RPMI8226 (cell line): ENCODE results near the gene PVALEF.

Source experiments
- DNase-seq: peaks from one replicate; pipeline ENCODE4 v3.0.0-alpha.2; 2015

The PVALEF gene

DNA sequence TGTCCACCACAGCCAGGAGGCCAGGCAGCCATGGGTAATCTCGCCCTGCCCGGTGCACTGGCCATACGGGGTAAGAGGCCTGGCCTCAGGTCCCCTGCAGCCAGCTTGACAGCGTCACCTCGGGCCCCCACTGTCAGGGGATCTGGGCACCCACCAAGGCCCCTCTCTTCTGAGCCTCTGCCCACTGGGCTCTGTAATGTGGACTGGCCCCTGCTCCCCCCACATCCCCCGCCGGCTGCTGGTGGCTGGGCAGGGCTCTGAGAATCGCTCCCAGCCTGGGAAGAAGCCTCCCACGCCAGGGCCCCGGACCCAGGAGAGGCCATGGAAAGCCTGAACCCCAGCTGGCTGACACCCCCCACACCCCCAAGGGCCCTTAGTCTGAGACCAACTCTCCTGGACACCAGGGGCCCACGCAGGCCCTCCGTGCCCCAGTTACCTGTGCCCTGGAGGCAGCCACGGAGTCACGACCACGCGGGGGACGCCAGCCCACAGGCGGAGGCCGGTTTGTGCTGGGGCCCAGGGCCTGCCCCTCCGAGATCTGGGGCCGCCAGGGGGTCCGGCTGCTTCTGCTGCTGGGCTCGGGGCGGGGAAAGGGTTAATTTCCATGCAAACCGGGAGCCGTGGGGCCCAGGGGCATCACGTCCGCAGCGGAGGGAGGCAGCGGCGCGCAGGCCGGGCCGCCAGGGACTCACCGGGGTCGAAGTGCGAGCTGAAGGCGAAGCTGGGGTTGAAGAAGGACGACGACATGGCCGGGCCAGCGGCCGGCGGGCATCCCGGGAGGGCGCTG is at the start of gene PVALEF:
Gene PVALEF (plus strand): TSS at position 262 of the 787 bp plus-strand sequence. CDS start 15,720 bp downstream, outside the sequence.
- no peak for DNase-seq

DNA sequence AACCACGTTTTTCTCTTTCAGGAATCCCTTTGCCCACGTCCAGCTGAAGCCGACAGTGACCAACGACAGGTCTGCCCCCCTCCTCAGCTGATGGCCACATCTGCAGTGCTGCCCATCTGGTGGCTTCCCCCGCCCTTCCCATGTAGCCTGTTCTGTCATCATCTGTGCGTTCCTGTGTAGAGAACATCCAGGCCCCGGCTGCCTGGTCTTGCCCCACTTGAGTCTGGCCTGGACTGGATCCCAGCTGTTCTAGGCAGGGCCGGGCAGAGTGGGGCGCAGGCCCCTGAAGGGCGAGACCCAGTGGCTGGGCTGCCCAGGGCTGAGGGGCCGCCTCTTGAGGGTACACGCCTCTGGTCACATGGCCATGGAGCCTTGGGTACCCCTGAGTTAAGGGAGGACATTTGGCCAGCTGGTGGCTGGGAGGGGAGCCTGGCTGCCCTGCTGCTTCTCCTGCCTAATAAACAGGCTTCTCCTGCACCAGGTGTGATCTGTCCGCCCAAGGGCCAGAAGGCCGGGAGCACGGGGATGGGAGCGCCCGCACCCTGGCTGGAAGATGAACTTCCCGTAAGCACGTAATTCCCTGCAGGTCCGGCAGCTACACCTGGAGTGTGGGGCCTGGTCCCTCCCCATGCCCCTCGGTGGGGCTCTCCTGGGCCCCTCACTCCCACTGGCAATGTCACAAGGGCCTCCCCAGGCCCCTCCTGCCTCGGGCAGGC is 49.4 kb upstream of the PVALEF start:
- no peak for DNase-seq

DNA sequence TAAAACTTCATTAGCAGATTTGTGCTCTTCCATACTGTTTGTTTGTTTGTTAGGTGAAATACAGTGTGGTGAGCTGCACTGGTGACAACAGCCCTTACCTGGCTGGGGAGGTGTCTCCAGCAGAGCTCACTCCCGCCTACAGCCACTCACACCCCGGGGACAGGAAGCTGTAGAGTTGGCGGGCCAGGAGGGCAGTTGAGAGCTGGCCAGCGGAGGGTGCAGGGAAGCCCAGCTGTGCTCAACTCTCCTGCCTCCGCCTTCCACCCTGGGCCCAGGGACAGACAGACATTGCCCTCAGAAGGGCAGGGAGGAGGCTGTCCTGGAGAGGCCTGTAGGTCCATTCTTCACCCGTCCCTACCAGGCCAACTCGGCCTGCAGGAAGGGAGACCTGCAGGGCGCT is 48.6 kb upstream of the PVALEF start:
- DNase-seq, result no peak

DNA sequence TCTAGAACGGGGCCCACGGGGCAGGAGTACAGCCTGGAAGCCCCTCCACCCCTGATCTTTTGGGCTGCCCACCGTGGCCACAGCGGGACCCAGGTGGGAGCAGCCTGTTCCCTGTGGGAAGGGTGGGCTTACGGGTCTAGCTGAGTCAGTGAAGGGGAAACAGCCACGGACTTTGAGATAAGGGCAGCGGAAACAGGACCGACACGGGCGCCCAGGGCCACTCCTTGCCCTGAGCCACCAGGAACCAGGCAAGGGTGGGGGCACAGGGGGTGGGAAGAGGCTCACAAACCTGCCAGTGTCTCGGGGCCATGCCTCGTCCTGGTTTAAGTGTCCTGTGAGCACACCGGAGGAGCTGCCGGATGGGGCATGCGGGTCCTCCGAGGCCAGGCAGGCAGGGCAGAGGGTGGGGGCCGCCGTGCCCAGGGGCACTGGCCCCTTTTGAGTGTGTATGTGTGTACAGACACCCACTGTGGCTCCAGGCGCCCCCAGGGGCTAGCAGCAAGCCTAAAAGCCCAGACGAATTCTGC is 47.6 kb upstream of the PVALEF start:
- no peak for DNase-seq

DNA sequence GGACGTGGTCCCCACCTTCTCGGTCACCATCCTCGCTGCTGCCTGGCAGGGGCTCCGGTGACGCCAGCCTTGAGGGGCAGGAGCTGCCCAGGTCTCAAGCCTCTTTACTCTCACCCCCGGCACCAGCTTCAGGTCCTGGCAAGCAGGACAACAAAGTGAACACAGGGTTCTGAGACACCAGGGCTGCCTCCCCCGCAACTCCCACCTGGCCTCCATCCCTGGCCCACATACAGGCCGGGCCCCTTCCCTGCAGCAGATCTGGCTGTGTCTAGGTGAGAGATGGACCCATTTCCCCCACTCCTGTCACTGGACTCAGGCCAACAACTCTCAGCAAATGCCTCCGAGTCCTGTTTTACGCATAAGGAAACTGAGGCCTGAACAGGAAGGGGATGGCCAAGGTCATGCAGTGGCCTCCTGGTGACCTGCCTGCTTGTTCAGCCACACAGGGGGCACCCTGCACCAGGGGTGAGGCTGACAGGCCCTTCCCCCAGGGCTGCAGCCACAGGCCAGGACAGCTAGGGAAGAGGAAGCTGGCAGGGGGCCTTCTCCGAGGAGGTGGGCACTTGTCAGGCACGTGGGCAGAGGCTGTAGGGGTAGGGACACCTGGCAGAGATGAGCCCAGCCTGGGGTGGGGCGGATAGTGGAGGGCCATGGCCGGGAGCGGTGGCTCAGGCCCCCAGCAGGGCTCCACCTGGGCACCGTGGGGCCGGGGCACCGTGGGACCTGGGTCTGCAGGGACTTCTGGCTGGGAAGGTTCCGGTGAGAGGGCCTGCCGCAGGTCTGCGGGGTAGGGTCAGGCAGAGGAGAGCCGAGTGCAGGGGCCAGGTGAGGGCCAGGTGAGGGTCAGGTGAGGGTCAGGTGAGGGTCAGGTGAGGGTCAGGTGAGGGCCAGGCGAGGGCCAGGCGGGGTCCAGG is 46.7 kb upstream of the PVALEF start:
- no peak for DNase-seq

DNA sequence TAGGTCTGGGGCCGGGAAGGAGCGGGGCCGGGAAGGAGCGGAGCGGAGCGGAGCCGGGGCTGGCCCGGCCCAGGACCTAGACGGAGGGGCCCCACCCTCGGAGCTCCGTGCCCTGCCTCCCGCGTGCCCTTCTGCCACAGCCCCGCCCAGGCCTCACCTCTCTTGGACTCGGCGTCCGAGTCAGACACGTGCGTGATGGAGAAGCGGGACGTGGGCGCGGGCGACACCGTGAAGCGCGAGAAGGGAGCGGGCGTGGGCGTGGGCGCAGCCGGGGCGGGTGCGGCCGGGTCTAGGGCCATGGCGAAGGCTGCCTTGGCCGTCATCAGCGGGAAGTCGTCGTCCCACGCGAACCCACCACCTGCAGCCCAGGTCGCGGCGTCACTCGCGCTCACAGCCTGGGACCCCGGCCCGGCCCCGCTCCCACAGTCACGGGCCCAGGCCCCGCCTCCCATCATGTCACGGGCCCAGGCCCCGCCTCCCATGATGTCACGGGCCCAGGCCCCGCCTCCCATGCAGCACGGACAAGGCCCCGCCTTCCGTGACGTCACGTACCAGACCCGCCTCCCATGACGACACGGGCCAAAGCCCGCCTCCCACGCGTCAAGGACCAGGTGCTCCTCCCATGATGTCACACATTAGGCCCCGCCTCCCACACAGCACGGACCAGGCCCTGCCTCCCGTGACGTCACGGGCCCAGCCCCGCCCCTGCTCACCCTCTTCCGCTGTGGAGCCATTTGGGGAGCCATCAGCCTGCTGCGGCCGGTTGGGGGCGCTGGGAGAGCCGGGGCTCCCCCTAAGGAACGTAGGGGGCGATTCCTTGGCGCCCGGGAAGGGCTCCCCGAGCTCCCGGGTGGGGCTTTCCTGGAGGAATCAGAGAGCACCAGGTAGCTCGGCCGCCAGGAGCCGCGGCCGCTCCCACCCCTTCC is 45.8 kb upstream of the PVALEF start:
- DNase-seq, result peak; percentile 28

DNA sequence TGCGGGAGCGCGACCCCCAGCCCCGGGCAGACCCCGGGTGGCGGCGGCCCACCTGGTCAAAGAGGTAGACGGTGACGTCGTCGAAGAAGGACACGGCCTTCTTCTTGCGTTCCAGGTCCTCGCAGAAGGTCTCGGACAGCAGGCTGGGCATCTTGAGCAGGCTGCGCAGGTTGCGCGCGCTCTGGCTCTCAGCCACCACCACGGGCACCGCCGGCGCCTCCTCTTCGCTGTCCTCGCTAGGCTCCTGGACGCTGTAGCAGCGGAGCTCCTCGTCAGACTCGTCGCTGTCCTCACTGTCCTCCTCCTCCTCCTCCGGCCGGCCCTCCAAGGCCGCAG is 45.2 kb upstream of the PVALEF start:
- DNase-seq, result no peak

DNA sequence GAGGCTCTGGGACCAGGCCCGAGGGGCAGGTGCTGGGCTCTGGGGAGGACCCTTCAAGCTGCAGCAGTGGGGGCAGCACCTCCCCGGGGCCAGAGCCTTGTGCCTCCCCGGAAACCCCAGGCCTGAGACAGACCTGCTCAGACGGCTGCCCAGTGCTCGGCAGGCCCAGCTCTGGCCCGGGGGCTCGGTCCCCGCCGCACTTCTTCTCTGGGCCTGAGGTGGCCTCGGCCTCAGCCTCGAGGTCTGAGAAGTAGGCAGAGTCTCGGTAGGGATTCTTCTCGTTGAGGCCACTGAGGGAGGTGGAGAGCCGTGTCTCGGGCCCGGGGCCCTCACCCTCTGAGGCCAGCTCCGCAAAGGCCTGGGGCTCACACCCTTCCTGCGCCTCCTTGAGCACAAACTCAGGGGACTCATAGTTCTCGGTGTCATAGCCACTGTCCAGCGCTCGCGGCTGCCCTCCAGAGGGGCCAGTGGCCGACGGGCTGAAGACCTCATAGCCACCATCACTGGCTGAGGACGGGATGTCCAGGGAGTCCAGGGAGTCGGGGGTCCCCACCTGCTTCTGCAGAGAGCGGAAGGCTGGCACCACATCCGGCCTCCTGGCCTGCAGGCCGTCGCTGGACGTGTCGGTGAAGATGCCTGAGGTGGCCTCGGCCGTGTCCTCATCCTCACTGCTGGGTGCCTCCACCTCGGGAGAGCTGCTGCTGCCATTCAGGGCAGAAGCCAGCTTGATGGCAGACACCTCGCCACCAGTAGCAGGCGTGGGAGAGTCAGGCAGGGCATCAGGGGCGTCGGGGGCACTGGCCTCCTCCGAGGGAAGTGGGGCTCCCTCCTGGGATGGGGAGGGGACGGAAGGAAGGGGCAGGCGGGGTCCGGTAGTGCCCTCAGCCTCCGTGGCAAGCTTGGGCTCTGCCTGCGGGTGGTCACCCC is 44.3 kb upstream of the PVALEF start:
- DNase-seq, result no peak

DNA sequence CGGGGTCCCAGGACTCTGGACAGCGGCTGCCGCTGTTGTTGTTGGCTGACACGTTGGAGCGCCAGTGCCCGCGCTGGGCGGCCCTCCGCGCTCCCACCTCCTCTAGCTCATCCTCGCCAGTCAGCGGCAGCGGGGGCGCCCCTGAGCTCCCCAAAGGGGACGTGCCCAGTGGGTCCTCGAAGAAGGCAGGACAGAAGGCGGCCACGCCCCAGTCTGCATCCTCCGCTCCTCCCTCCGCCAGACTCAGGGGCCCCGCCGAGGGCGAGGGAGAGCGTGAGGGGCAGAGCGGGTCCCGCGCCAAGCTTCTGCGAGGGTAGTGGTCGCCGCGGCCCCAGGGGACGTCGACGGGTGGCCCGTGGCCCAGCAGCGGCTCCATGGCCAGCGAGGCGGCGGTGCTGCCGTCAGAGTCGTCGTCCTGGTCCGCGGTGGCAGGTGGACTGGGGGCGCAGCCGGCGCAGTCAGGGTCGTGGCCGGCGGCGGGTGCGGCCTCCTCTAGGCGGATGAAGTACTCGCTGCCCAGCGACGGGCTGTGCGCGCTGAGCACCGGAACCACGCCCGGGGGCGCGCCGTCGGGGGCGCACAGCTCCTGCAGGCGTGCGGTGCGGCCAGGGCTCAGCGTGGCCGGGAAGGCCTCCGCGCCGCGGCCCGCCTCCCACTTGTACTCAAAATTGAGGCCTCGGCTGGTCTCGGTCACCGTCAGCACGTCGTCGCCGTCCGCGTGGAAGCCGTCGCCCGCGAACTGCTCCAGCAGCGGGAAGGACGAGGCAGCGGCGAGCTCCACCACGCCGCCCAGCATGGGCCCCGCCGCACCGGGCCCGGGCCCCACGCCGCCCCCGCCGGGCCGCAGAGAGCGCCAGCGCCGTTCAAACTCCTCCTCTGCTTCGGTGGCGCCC is 43.2 kb upstream of the PVALEF start:
- no peak for DNase-seq

DNA sequence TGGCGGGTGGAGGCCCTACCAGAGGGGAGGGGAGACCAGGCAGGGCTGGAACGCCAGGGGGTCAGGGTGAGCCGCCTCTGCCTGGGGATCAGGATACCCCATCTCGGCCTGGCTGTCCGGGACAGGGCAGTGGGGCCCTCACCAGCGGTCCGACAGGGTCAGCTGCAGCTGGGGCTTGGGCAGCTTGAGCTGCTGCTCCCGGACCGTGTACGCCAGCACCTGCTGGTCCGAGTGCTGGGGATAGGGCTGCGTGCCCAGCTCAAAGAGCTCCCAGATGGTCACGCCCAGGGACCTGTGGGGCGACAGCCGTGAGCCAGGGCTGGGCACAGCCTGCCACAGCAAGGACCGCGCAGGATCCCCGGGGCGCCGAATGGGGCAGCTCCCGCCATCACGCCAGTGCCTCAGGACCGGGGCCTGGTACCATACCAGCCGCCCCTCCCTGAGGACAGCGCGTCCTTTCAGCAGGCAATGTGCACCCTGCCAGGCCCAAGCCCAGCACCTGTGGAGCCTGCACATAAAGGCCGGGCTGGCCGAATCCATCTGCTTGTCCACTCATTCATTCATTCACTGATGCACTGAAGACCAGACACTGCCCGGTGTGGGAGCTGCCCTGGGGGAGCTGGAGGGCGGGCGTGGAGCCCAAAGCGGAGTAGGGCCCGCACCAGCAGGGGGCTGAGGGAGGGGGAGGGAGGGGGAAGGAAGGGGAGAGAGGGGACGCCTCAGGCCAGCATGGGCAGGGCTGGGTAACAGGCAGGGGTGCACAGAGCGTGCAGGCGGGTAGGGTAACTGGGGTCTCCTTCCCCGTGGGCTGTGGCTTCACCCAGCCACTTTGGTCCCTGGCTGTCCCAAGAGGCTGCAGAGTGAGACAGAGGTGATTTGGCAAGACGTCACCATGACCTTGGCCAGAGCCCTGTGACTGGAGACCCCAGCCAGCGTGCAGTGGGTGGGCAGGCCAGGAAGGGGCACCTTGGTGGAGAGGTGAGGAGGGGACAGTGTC is 42.0 kb upstream of the PVALEF start:
- DNase-seq, result no peak

DNA sequence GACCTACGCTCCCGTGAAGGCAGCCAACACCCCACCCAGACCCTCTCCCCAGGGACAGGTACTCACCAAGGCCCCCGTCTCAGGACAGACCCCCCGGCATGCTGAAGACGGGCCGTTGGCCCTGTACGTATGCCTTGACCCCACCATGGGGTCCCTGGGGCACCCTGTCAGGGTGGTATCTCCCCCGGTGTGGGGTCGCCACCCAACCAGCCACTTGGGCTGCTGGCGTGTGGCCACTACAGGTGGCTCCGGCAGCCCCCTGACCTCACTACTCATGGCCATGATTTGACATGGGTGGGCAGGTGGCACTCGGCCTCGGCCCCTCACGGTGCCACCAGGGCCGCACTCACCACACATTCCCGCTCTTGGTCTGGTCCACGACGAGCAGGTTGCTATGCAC is 40.9 kb upstream of the PVALEF start:
- DNase-seq, result no peak

DNA sequence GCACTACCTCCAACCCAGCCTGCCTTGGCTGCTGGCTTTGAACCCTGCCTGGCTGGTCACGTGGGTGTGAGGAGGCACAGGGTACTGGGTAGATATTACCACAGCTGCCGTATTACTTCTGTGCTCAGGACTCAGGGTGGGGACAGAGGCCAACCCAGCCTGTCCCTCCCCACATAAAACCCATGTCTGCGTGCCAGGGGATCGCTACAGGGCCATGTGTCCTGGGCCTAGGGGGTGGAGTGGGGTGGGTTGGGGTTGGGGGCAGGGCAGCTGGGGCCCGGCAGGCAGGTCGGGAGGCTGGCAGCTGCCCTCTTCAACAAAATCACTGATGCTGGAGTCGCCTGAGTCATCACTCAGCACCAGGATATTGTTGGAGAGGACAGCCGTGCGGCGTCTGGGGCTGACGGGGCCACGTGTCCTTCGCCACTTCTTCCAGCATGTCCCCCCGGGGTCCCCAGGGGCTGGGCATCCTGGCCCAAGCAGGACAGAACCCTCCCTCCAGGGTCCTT is 39.7 kb upstream of the PVALEF start:
- peak; percentile 38 for DNase-seq

DNA sequence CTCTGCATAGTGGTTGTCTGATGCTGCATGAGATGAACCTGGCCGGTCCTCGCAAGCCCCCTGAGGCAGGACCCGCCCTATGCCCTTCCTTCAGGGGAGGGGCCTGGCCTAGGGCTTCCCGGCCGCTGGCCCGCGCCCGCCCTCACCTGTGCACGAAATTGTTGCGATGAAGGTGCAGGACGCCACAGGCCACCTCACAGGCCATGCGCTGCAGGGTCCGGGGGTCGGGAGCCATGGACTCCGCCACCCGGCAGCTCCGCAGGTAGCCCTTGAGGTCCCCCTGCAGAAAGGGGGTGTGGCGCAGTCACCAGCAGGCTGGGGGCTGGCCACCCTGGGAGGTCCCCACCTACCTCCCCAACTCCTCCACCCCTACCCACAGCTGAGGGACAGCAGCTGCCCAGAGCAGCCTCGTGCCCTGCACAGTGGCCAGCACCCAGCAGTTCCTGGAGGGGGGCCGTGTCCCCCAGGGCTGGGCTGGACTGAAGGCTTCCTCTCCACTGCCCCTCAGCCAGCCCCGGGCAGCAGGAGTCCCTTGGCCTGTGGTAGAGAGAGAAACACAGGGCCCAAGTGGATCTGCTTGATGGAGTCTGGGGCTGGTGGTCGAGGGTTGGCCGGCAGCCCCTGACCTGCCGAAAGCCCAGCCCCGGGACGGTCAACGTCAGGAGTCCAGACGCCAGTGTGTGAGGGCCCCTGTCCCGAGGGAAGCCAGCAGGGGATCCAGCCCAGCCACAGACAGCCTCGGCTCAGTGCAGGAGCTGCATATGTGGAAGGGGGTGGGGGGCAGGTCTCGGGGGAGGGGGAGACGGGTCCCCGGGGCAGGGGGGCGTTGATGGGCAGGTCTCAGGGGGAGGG is 38.8 kb upstream of the PVALEF start:
- DNase-seq, result no peak

DNA sequence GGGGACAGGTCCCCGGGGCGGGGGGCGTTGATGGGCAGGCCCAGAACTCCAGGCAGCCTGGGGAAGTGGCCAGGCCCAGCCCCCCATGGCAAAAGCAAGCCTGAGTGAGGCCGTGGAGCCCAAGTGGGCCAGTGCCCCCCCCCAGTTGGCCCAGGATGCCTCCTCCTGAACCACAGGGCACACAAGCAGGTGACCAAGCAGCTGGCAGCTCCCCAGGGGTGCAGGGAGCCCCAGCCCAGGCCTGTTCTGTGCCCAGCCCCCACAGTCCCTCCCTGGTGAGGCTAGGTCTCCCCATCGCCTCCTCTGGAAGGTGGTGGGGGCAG is 38.2 kb upstream of the PVALEF start:
- DNase-seq, result no peak

DNA sequence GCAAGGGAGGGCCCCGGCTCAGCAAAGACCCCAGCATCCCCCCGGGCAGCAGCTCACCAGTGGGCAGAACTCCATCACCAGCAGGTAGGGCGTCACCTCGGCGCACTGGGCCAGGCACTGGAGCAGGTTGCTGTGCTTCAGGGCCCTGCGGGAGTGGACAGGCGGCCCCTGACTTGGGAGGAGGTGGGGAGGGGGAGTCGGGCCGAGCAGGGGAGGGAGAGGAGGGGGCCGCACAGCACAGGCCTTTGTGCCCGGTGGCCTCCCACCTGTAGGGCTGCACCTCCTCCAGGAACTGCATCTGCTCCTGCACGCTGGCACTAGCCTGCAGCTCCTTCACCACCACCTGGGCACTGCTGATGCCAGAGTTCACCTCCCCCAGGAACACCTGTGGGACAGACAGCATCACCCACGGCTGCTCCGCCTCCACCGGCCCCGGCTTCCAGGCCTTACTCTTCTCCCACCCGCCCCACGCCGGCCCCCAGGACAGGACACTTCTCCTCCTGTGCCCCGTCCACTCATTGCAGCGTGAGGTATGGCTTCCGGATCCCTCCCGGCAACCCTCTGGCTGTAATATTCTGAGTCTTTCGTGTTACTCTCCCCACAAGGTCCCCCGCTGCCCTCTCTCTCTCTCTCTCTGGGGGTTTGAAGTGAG is 37.7 kb upstream of the PVALEF start:
- peak; percentile 46 for DNase-seq

DNA sequence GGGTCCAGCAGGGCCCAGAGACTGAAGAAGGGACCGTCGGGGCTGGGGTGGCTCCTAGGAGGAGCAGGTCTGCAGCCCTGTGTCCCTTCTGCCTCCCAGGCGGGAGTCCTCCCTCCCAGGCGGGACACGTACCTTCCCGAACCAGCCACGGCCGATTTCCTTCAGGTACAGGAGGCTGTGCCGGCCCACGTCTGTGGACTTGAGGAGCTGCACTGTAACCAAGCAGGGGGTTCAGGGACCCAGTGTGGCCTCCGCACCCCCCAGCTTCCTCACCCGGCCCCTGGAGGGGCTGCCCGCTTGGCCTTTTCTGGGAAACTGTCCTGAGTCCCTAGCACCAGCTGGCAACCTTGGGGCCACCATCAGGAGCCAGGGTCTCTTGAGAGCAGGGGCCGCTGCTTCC is 37.0 kb upstream of the PVALEF start:
- no peak for DNase-seq

DNA sequence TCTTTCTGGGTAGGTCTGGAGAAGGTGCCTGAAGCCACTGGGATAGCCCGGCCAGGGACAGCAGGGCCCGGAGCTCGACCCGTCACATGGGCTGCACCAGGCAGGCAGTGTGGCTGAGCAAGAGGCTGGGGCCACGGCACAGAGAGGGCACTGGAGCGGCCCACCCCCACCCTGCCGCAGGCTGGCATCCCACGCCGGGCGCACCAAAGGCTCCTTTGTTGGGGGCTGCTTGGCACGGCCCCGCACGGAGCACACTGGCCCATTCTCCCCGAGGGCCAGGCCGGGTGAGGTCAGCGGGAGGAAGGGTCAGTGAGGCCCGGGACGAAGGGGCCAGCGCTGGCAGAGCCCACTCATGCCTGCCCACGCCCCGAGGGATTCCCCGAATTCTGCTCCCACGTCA is 36.5 kb upstream of the PVALEF start:
- DNase-seq, result no peak
